Activated CD4-positive, alpha-beta memory T cell treated with anti-CD3 and anti-CD28 coated beads for 36 hours (primary cell): ENCODE results near the gene UBE2Q1. TPM values are rescaled to one million over a fixed set of nuclear protein-coding genes. Genes with fewer than 3 reads are reported as not detected.
"Not testable (repeated sequence)": the region's sequence is repeated elsewhere in the genome, so short reads cannot be mapped to it uniquely, and the experiment has no call there.

Source experiments
- CTCF ChIA-PET: fragments of 350-600 bp; sonication (Branson Sonifier 250); formaldehyde crosslinking; loops from one replicate; lab custom pipeline; 2021; ENCODE audit warnings: antibody characterized with exemption, inconsistent platforms; lab: Charles Lee
- POLR2A ChIA-PET: fragments of 350-600 bp; sonication (Branson Sonifier 250); formaldehyde crosslinking; loops from one replicate; lab custom pipeline; 2021; ENCODE audit warnings: antibody characterized with exemption; lab: Charles Lee
- DNase-seq: peaks from one replicate; pipeline ENCODE4 v3.0.0-alpha.2; 2020
- H3K27ac Mint-ChIP-seq: one replicate; pipeline ENCODE4 v1.8.0; 2021; ENCODE audit warnings: mixed read lengths
- H3K27me3 Mint-ChIP-seq: one replicate; pipeline ENCODE4 v1.8.0; 2021; ENCODE audit warnings: mixed read lengths
- H3K36me3 Mint-ChIP-seq: one replicate; pipeline ENCODE4 v1.8.0; 2021; ENCODE audit warnings: mixed read lengths
- H3K4me1 Mint-ChIP-seq: one replicate; pipeline ENCODE4 v1.8.0; 2021; ENCODE audit warnings: low read depth, mixed read lengths
- H3K4me3 Mint-ChIP-seq: one replicate; pipeline ENCODE4 v1.8.0; 2021; ENCODE audit warnings: mild to moderate bottlenecking, mixed read lengths
- H3K9me3 Mint-ChIP-seq: one replicate; pipeline ENCODE4 v1.8.0; 2021; ENCODE audit warnings: mixed read lengths
- intact Hi-C: fragments of 100-400 bp; cut with micrococcal nuclease; formaldehyde crosslinking; loops from one replicate; pipeline ENCODE4 v1.15.1; 2023
- total RNA-seq, 2 experiments: library from RNA; stranded (reverse); gene quantifications; one replicate each; pipeline ENCODE4 v1.2.3, GENCODE V29; 2021

Gene UBE2Q1
- total RNA-seq, 2 experiments from 2014 or later, result 82.5 to 86.2 TPM

- Mint-ChIP-seq H3K27me3 (no peaks in the 10 kb centered on the region), H3K4me1 (peaks cover 20% of the 10 kb centered on the region), H3K36me3 (peaks cover 32% of the 10 kb centered on the region), H3K27ac (no peak overlapping the region), H3K4me3 (no peak overlapping the region), H3K9me3 (no peaks in the 10 kb centered on the region)
- CTCF ChIA-PET, result interaction anchor here (1.2 to 6.4 kb wide), 2 partner anchors 67 to 80 kb away, joined by 4 to 201 read pairs; no protein-coding TSS in a partner anchor
- DNase-seq, result no peak
- intact Hi-C loops, result loop anchor here (5.0 kb wide), 1 partner anchor 361 kb away; no protein-coding TSS in a partner anchor
- POLR2A ChIA-PET, result no interaction called here
These were observed 10.4 kb downstream of the UBE2Q1 start for GRCh38 chr1:154548028-154548427.

DNA sequence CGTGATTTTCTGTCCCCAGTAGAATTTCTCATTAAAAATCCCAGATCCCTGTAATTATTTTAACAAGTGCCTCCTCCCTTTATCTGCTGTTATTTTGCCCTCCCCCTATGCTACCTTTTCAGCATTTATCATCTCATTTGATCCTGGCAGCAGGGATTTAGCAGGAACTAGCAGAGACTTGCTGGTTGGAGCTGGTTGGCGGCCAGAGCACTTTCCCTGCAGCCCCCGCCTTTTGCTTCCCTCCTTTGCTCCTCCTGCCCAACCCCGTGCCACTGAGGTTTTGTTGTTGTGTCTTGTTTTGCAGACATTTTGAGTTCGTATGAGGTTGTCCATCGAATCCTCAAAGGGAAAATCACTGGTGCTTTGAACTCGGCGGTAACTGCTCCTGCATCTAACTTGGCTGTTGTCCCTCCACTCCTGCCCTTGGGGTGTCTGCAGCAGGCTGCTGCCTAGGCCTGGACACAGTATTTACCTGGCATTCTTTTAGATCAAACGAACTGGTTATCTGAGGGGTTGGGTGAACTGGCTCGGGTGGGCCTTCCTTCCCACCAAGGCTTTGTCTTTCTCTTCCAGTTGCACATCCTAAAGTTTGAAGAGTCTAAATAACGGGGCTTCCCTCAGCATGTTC is 11.2 kb downstream of the UBE2Q1 start:
- Mint-ChIP-seq H3K27ac (no peak overlapping the region), H3K4me3 (no peak overlapping the region), H3K36me3 (peaks cover 25% of the 10 kb centered on the region), H3K4me1 (peaks cover 20% of the 10 kb centered on the region), H3K27me3 (no peaks in the 10 kb centered on the region), H3K9me3 (no peaks in the 10 kb centered on the region)
- POLR2A ChIA-PET, result no interaction called here
- CTCF ChIA-PET, result interaction anchor here (0.6 to 6.4 kb wide), 49 partner anchors 10 to 374 kb away, joined by 3 to 201 read pairs (median 4); partner anchors contain the start of gene UBE2Q1
- no peak for DNase-seq
- intact Hi-C loops, result loop anchor here (5.0 kb wide), 1 partner anchor 360 kb away; no protein-coding TSS in a partner anchor

GRCh38 chr1:154546264-154547063 is 12.0 kb downstream of the UBE2Q1 start:
- ChIA-PET POLR2A (interaction anchor here (0.9 kb wide), 1 partner anchor 160 kb away, joined by 3 read pairs; no protein-coding TSS in a partner anchor), CTCF (interaction anchor here (0.6 to 6.4 kb wide), 49 partner anchors 9 to 757 kb away, joined by 3 to 201 read pairs (median 4); partner anchors contain the start of gene UBE2Q1)
- no peaks in the 10 kb centered on the region for H3K9me3 Mint-ChIP-seq
- no peak overlapping the region for H3K4me3 Mint-ChIP-seq
- H3K27me3 Mint-ChIP-seq, result no peaks in the 10 kb centered on the region
- H3K27ac Mint-ChIP-seq, result peak overlapping the region; percentile 19
- peaks cover 17% of the 10 kb centered on the region for H3K36me3 Mint-ChIP-seq
- peak; percentile 74 for DNase-seq
- peaks cover 20% of the 10 kb centered on the region for H3K4me1 Mint-ChIP-seq
- intact Hi-C loops, result loop anchor here (1.0 to 5.0 kb wide), 2 partner anchors 66 to 359 kb away; no protein-coding TSS in a partner anchor

GRCh38 chr1:154541231-154541630 is 17.2 kb downstream of the UBE2Q1 start:
- no peaks in the 10 kb centered on the region for H3K36me3 Mint-ChIP-seq
- H3K4me1 Mint-ChIP-seq, result no peaks in the 10 kb centered on the region

DNA sequence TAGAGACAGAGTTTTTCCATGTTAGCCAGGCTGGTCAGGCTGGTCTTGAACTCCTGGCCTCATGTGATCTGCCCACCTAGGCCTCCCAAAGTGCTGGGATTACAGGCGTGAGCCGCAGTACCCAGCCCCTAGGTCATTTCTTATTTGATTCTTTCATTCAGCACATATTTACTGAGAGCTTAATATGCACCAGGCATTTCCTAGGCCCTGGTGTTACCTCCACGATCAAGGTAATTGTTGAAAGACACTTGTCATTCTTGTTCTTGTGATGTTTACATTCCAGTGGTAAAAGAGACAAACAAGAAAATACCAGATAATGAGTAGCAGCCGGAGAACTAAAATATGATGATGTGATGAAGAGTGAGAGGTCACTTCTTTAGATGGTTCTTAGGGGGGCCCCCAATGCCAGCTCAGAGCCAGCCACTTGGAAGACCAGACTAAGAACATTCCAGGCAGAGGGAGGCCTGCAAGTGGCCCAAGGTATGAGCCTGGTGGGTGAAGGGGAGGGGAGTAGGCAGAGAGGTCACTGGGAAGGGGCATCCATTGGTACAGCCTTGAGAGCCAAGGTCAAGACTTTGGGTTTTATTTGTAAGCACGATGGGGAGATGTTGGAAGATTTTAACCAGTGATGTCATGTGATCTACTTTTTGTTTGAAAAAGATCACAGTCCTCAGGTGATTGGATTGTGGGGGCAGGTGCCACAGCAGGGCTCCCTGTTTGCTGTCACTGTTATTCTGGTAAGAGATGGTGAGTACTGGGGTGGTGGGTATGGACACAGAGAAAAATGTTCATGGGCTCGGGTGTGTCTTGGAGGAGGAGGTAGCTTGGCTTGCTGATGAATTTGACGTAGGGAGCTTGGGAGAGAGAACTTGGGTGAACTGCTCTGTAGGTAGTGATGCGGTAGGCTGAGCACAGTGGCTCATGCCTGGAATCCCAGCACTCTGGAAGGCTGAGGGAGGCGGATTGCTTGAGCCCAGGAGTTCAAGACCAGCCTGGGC is 18.7 kb downstream of the UBE2Q1 start:
- ChIA-PET POLR2A (no interaction called here), CTCF (interaction anchor here (0.6 to 1.6 kb wide), 3 partner anchors 14 to 60 kb away, joined by 3 to 4 read pairs (median 3); no protein-coding TSS in a partner anchor)
- Mint-ChIP-seq H3K36me3 (no peaks in the 10 kb centered on the region), H3K9me3 (no peaks in the 10 kb centered on the region), H3K4me3 (no peak overlapping the region), H3K27me3 (no peaks in the 10 kb centered on the region), H3K4me1 (no peaks in the 10 kb centered on the region), H3K27ac (no peak overlapping the region)
- intact Hi-C loops, result no loop called here
- DNase-seq, result no peak

More at GRCh38 chr1:154541231-154541630, 17.2 kb downstream of the UBE2Q1 start:
- POLR2A ChIA-PET, result no interaction called here
- no peak overlapping the region for H3K27ac Mint-ChIP-seq
- H3K27me3 Mint-ChIP-seq, result no peaks in the 10 kb centered on the region
- DNase-seq, result no peak
- intact Hi-C loops, result no loop called here
- no peak overlapping the region for H3K4me3 Mint-ChIP-seq
- no peaks in the 10 kb centered on the region for H3K9me3 Mint-ChIP-seq
- CTCF ChIA-PET, result interaction anchor here (1.6 kb wide), 1 partner anchor 61 kb away, joined by 6 read pairs; no protein-coding TSS in a partner anchor

DNA sequence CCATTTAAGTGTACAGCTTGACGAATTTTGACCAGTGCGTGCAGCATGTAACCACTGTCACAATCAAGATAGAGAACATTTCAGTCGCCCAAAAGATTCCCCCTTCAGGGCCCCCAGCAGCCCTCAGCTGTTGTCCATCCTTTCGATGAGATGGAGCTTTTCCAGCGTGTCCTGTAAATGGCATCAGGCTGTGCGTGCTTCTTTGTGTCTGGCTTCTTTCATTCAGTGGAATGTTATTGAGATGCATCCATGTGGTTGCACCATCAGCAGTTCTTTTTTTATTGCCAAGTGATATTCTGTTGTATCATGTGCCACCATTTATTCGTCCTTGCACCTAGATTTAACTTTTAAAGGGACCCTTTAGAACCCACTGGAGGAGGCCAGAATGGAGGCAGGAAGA is 21.9 kb downstream of the UBE2Q1 start:
- ChIA-PET POLR2A (no interaction called here), CTCF (interaction anchor here (0.6 to 1.5 kb wide), 2 partner anchors 57 kb away, joined by 3 to 4 read pairs; no protein-coding TSS in a partner anchor)
- peaks cover 1% of the 10 kb centered on the region for H3K27me3 Mint-ChIP-seq
- H3K4me3 Mint-ChIP-seq, result no peak overlapping the region
- H3K36me3 Mint-ChIP-seq, result no peaks in the 10 kb centered on the region
- no peak for DNase-seq
- intact Hi-C loops, result no loop called here
- H3K9me3 Mint-ChIP-seq, result no peaks in the 10 kb centered on the region
- no peak overlapping the region for H3K27ac Mint-ChIP-seq
- H3K4me1 Mint-ChIP-seq, result no peaks in the 10 kb centered on the region

GRCh38 chr1:154533952-154534844 is 24.3 kb downstream of the UBE2Q1 start:
- intact Hi-C loops, result no loop called here
- peaks cover 1% of the 10 kb centered on the region for H3K27me3 Mint-ChIP-seq
- H3K9me3 Mint-ChIP-seq, result no peaks in the 10 kb centered on the region
- no peaks in the 10 kb centered on the region for H3K4me1 Mint-ChIP-seq
- ChIA-PET CTCF (interaction anchor here (0.8 to 1.5 kb wide), 5 partner anchors 13 to 345 kb away, joined by 3 to 7 read pairs (median 4); no protein-coding TSS in a partner anchor), POLR2A (no interaction called here)
- peak; percentile 18 for DNase-seq
- H3K36me3 Mint-ChIP-seq, result no peaks in the 10 kb centered on the region
- no peak overlapping the region for H3K27ac Mint-ChIP-seq
- no peak overlapping the region for H3K4me3 Mint-ChIP-seq

DNA sequence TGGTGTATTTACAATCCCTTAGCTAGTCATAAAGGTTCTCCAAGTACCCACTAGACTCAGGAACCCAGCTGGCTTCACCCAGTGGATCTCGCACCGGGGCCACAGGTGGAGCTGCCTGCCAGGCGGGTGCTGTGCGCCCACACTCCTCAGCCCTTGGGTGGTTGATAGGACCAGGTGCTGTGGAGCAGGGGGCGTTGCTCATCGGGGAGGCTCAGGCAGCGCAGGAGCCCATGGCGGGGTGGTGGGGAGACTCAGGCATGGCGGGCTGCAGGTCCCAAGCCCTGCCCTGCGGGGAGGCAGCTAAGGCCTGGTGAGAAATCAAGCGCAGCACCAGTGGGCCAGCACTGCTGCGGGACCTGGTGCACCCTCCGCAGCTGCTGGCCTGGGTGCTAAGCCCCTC is 26.5 kb downstream of the UBE2Q1 start:
- H3K9me3 Mint-ChIP-seq, intact Hi-C loops, H3K27ac Mint-ChIP-seq, H3K27me3 Mint-ChIP-seq, DNase-seq, POLR2A ChIA-PET, H3K4me3 Mint-ChIP-seq, H3K36me3 Mint-ChIP-seq, H3K4me1 Mint-ChIP-seq: not testable (repeated sequence)
- CTCF ChIA-PET, result interaction anchor here (1.2 kb wide), 1 partner anchor 52 kb away, joined by 4 read pairs; no protein-coding TSS in a partner anchor

GRCh38 chr1:154529308-154529707 is 29.2 kb downstream of the UBE2Q1 start:
- ChIA-PET POLR2A (no interaction called here), CTCF (interaction anchor here (1.6 kb wide), 1 partner anchor 17 kb away, joined by 3 read pairs; no protein-coding TSS in a partner anchor)
- no peaks in the 10 kb centered on the region for H3K9me3 Mint-ChIP-seq
- no peaks in the 10 kb centered on the region for H3K36me3 Mint-ChIP-seq
- intact Hi-C loops, result no loop called here
- H3K27ac Mint-ChIP-seq, result no peak overlapping the region
- DNase-seq, result no peak
- H3K4me3 Mint-ChIP-seq, result no peak overlapping the region
- peaks cover 5% of the 10 kb centered on the region for H3K27me3 Mint-ChIP-seq
- H3K4me1 Mint-ChIP-seq, result no peaks in the 10 kb centered on the region

GRCh38 chr1:154527192-154527591 is 31.3 kb downstream of the UBE2Q1 start:
- H3K27ac Mint-ChIP-seq, result no peak overlapping the region
- DNase-seq, result no peak
- no peak overlapping the region for H3K4me3 Mint-ChIP-seq
- no peaks in the 10 kb centered on the region for H3K36me3 Mint-ChIP-seq
- intact Hi-C loops, result no loop called here
- H3K9me3 Mint-ChIP-seq, result no peaks in the 10 kb centered on the region
- ChIA-PET CTCF (no interaction called here), POLR2A (no interaction called here)
- H3K27me3 Mint-ChIP-seq, result peaks cover 4% of the 10 kb centered on the region
- H3K4me1 Mint-ChIP-seq, result no peaks in the 10 kb centered on the region
